HCT116 (cell line): ENCODE measurements around the gene IGSF10. TPM values are rescaled to one million over a fixed set of nuclear protein-coding genes. Genes with fewer than 3 reads are reported as not detected.

ENCODE experiments used
- ATAC-seq: fragments of 200-7000 bp; cut with Tn5 transposase; 2 replicates; pipeline ENCODE4 v1.9.1; 2020; ENCODE audit warnings: mild to moderate bottlenecking, moderate library complexity
- BruUV-seq: library from RNA; stranded (reverse); fragments of 400-500 nt; replicated peaks from 2 replicates; lab custom pipeline; 2021; lab: Mats Ljungman, UMichigan
- CTCF ChIA-PET: fragments of 300-600 bp; sonication (Branson Sonifier 250); formaldehyde crosslinking; loops from one replicate; lab custom pipeline; 2021; ENCODE audit warnings: antibody characterized with exemption; lab: Charles Lee
- POLR2A ChIA-PET: fragments of 300-600, 350-600 bp; sonication (Branson Sonifier 250); formaldehyde crosslinking; loops from one replicate; lab custom pipeline; 2021; ENCODE audit warnings: antibody characterized with exemption; lab: Charles Lee
- RAD21 ChIA-PET, 2 experiments: fragments of 300-600 bp; sonication (Branson Sonifier 250); formaldehyde crosslinking; loops; one replicate each; lab custom pipeline; 2023; ENCODE audit warnings: low total read pairs in 2 of 2; ENCODE audit not compliant: uncharacterized antibody in 2 of 2, unreplicated experiment in 2 of 2, low non-redundant PET in 1 of 2; lab: Charles Lee
- DNase-seq: peaks from one replicate; pipeline ENCODE4 v3.0.0-alpha.2; 2010; ENCODE audit warnings: low read depth, low spot score
- H2AFZ ChIP-seq: fragments of 200-600 bp; shearing (Covaris generic), sonication (generic); 2 replicates; pipeline ENCODE4 v1.6.1; 2017; ENCODE audit warnings: low read depth, mixed run types, mixed read lengths, antibody characterized with exemption, low read length; ENCODE audit not compliant: poor library complexity, severe bottlenecking
- H3K27ac ChIP-seq: 2 replicates; pipeline ENCODE4 v1.5.1; 2012; ENCODE audit warnings: low read depth, low read length
- H3K27me3 ChIP-seq: fragments of 200-600 bp; sonication (generic); 2 replicates; pipeline ENCODE4 v1.6.1; 2016; ENCODE audit warnings: mixed run types, low read length, mixed read lengths; ENCODE audit not compliant: insufficient read depth
- H3K36me3 ChIP-seq, 2 experiments: fragments of 200-500 bp in 1 of 2; fragments of 200-600 bp in 1 of 2; sonication (Bioruptor generic) in 1 of 2; sonication (generic) in 1 of 2; 2 replicates each; pipeline versions ENCODE4 v1.5.1 to v1.6.1; 2014 to 2016; ENCODE audit warnings: low read length in 2 of 2, inconsistent platforms in 1 of 2, mixed read lengths in 1 of 2, mixed run types in 1 of 2; ENCODE audit not compliant: insufficient read depth in 2 of 2, control insufficient read depth in 1 of 2
- H3K4me1 ChIP-seq, 2 experiments: fragments of 200-600 bp in 1 of 2; sonication (generic) in 1 of 2; 2 replicates each; pipeline versions ENCODE4 v1.5.1 to v1.6.1; 2012 to 2017; ENCODE audit warnings: low read length in 2 of 2, inconsistent platforms in 1 of 2, mild to moderate bottlenecking in 1 of 2, mixed read lengths in 1 of 2, mixed run types in 1 of 2, moderate library complexity in 1 of 2; ENCODE audit not compliant: insufficient read depth in 2 of 2, control insufficient read depth in 1 of 2
- H3K4me2 ChIP-seq: fragments of 200-600 bp; sonication (generic); 2 replicates; pipeline ENCODE4 v1.6.1; 2017; ENCODE audit warnings: mixed run types, low read length, mixed read lengths
- H3K4me3 ChIP-seq, 2 experiments: fragments of 200-600 bp in 1 of 2; sonication (generic) in 1 of 2; replicated peaks in 1 of 2; 2 replicates each; pipeline ENCODE4 v1.5.1; 2011 to 2016; ENCODE audit warnings: low read length in 2 of 2, control low read depth in 1 of 2, low read depth in 1 of 2, mild to moderate bottlenecking in 1 of 2, mixed read lengths in 1 of 2, mixed run types in 1 of 2
- H3K79me2 ChIP-seq: fragments of 200-600 bp; sonication (generic); 2 replicates; pipeline ENCODE4 v1.6.1; 2017; ENCODE audit warnings: mild to moderate bottlenecking, mixed run types, low read length, moderate library complexity, mixed read lengths; ENCODE audit not compliant: insufficient read depth
- H3K9ac ChIP-seq: fragments of 200-600 bp; sonication (generic); 2 replicates; pipeline ENCODE4 v1.6.1; 2016; ENCODE audit warnings: low read length, mixed read lengths
- H3K9me2 ChIP-seq: fragments of 200-600 bp; sonication (generic), shearing (Covaris generic); 2 replicates; pipeline ENCODE4 v1.6.1; 2017; ENCODE audit warnings: mixed run types, mild to moderate bottlenecking, moderate library complexity; ENCODE audit not compliant: insufficient read depth
- H3K9me3 ChIP-seq, 2 experiments: fragments of 200-500 bp in 1 of 2; fragments of 200-600 bp in 1 of 2; sonication (Bioruptor generic) in 1 of 2; sonication (generic) in 1 of 2; 2 replicates each; pipeline ENCODE4 v1.6.1; 2014 to 2017; ENCODE audit warnings: low read length in 2 of 2, mixed read lengths in 2 of 2, inconsistent platforms in 1 of 2, low read depth in 1 of 2, mild to moderate bottlenecking in 1 of 2, mixed run types in 1 of 2, moderate library complexity in 1 of 2; ENCODE audit not compliant: control insufficient read depth in 1 of 2, insufficient read depth in 1 of 2
- H4K20me1 ChIP-seq: fragments of 200-600 bp; sonication (generic), shearing (Covaris generic); 2 replicates; pipeline ENCODE4 v1.6.1; 2017; ENCODE audit warnings: mixed run types, mild to moderate bottlenecking, moderate library complexity; ENCODE audit not compliant: insufficient read depth
- CBX3 ChIP-seq: IDR thresholded peaks from 2 replicates; pipeline ENCODE4 v1.6.1; 2012; ENCODE audit warnings: low read depth
- ELF1 ChIP-seq: IDR thresholded peaks from 2 replicates; pipeline ENCODE4 v1.6.1; 2012; ENCODE audit warnings: low read depth, borderline replicate concordance
- EZH2 ChIP-seq: fragments of 200-600 bp; sonication (generic); IDR thresholded peaks from 2 replicates; pipeline ENCODE4 v1.6.1; 2017; ENCODE audit warnings: antibody characterized with exemption, mixed run types
- MAX ChIP-seq: IDR thresholded peaks from 2 replicates; pipeline ENCODE4 v1.6.1; 2012
- POLR2A ChIP-seq: IDR thresholded peaks from 2 replicates; pipeline ENCODE4 v1.7.0; 2011; ENCODE audit warnings: borderline replicate concordance; ENCODE audit not compliant: insufficient read depth, insufficient read length; ENCODE audit errors: extremely low read depth
- POLR2AphosphoS5 ChIP-seq: IDR thresholded peaks from 2 replicates; pipeline ENCODE4 v1.6.1; 2011; ENCODE audit warnings: mild to moderate bottlenecking, low read depth, low read length, moderate library complexity
- RAD21 ChIP-seq: IDR thresholded peaks from 2 replicates; pipeline ENCODE4 v1.6.1; 2012; ENCODE audit warnings: low read depth, mild to moderate bottlenecking
- REST ChIP-seq: IDR thresholded peaks from 2 replicates; pipeline ENCODE4 v1.6.1; 2012; ENCODE audit warnings: low read depth
- SIN3A ChIP-seq: IDR thresholded peaks from 2 replicates; pipeline ENCODE4 v1.6.1; 2012; ENCODE audit warnings: low read depth
- SRF ChIP-seq: IDR thresholded peaks from 2 replicates; pipeline ENCODE4 v1.6.1; 2012; ENCODE audit warnings: low read depth
- TCF7L2 ChIP-seq: IDR thresholded peaks from 2 replicates; pipeline ENCODE4 v1.7.0; 2011; ENCODE audit warnings: borderline replicate concordance, inconsistent platforms; ENCODE audit not compliant: insufficient read depth, insufficient read length; ENCODE audit errors: extremely low read depth
- YY1 ChIP-seq: IDR thresholded peaks from 2 replicates; pipeline ENCODE4 v1.6.1; 2011; ENCODE audit warnings: low read length, low read depth, moderate library complexity, mild to moderate bottlenecking; ENCODE audit not compliant: insufficient replicate concordance; ENCODE audit errors: extremely low read depth
- ZNF274 ChIP-seq: fragments of 200-500 bp; sonication (Bioruptor generic); IDR thresholded peaks from 2 replicates; pipeline ENCODE4 v1.6.1; 2014; ENCODE audit warnings: mild to moderate bottlenecking, low read depth, low read length, inconsistent platforms
- intact Hi-C: fragments of 100-400 bp; cut with micrococcal nuclease; formaldehyde crosslinking; loops from 2 replicates; pipeline ENCODE4 v1.10.0; 2022
- total RNA-seq: library from RNA; stranded (reverse); gene quantifications from one replicate; pipeline ENCODE4 v1.2.1, GENCODE V29; 2021; ENCODE audit not compliant: unreplicated experiment

IGSF10 gene
- total RNA-seq, 1 experiment from 2014 or later = 0.02 TPM

GRCh38 chr3:151476344-151477018, 15.6 kb upstream of the IGSF10 start:
- no peaks in the 10 kb centered on the region for H3K36me3 ChIP-seq
- no peaks in the 10 kb centered on the region for H4K20me1 ChIP-seq
- ATAC-seq (no peak), DNase-seq (no peak)
- no peak overlapping the region for H3K27ac ChIP-seq
- H3K9me2 ChIP-seq = no peaks in the 10 kb centered on the region
- H2AFZ ChIP-seq = no peak overlapping the region
- intact Hi-C loops = no loop called here
- H3K4me3 ChIP-seq = no peak overlapping the region
- no peaks in the 10 kb centered on the region for H3K27me3 ChIP-seq
- peaks cover 0 to 5% of the 10 kb centered on the region in 2 experiments; a peak in 1 of 4 replicates for H3K4me1 ChIP-seq
- no TSS peak for BruUV-seq
- no peak overlapping the region for H3K4me2 ChIP-seq
- RAD21 ChIA-PET = no interaction called here
- CTCF ChIA-PET = interaction anchor here (2.0 kb wide), 1 partner anchor 9 kb away, joined by 7 read pairs; no protein-coding TSS in a partner anchor
- H3K9ac ChIP-seq = no peak overlapping the region
- POLR2A ChIA-PET = no interaction called here
- H3K79me2 ChIP-seq = no peaks in the 10 kb centered on the region
- TF ChIP-seq POLR2AphosphoS5 (no peak), YY1 (no peak), TCF7L2 (no peak), ELF1 (no peak), RAD21 (no peak), MAX (no peak), SIN3A (no peak), ZNF274 (no peak), POLR2A (no peak), EZH2 (no peak), REST (no peak), CBX3 (no peak), SRF (no peak)
- H3K9me3 ChIP-seq = no peaks in the 10 kb centered on the region
